Ishikawa (cell line): ENCODE results near the gene PPP1R3C.

Experiments
- CEBPB ChIP-seq: IDR thresholded peaks from 2 replicates; pipeline ENCODE4 v1.6.1; 2012
- CREB1 ChIP-seq: IDR thresholded peaks from 2 replicates; pipeline ENCODE4 v1.6.1; 2012; ENCODE audit warnings: low read depth
- EGR1 ChIP-seq: IDR thresholded peaks from 2 replicates; pipeline ENCODE4 v1.6.1; 2012
- TCF12 ChIP-seq: IDR thresholded peaks from 2 replicates; pipeline ENCODE4 v1.6.1; 2012; ENCODE audit warnings: low read depth
- TEAD4 ChIP-seq: IDR thresholded peaks from 2 replicates; pipeline ENCODE4 v1.6.1; 2012
- USF1 ChIP-seq: IDR thresholded peaks from 2 replicates; pipeline ENCODE4 v1.6.1; 2012
- ZBTB7A ChIP-seq: IDR thresholded peaks from 2 replicates; pipeline ENCODE4 v1.6.1; 2012; ENCODE audit warnings: low read depth
- TF ChIP-seq, protein P1 (sequence below): IDR thresholded peaks from 2 replicates; pipeline ENCODE4 v1.6.1; 2012; ENCODE audit warnings: low read depth, mild to moderate bottlenecking

DNA sequence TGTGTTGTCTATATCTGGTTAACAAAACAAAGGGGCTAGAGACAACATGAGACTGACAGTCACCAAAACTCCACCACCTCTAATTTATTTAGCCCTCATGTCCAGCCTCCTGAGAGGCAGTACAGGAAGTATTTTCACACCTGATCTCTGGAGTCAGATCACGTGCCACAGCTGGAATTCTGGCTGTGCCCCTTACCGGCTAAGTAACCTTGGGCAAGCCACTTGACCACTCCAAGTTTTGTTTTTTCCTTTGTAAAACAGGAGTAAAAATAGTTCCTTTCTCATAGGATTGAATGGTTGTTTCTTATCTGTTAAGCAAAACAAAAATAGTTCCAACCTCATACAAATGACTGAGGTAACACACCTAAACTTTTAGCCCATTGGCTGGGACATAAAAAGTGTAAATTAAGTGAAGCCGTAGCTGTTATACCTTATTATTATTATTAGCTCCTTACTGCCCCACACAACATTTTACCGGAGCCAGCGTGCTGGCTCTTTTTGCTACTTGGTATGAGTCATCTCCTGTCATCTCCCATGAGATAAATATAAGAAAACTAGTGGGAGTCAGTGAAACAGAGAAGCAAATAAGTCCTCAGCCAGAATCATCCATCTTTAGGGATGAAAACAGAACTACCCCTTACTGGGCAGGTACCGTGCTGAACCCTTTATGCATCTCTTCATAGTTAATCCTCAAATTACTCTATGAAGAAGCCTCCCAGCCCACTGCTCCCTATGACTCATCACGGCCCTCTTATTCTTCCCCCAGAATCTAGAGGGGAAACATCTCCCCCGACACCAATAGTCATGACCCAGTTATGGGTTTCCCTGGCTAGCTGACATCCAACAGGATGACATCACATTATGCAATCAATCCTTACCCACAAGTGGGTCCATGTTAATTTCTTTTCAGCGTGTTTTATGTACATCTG is 44.9 kb downstream of the PPP1R3C start:
- TF ChIP-seq USF1 (peak; percentile 54; the same call in 1 of the 2 replicates), ZBTB7A (no peak), CEBPB (no peak), TEAD4 (no peak), TCF12 (no peak), EGR1 (no peak), CREB1 (no peak)
- TF ChIP-seq, protein P1, sequence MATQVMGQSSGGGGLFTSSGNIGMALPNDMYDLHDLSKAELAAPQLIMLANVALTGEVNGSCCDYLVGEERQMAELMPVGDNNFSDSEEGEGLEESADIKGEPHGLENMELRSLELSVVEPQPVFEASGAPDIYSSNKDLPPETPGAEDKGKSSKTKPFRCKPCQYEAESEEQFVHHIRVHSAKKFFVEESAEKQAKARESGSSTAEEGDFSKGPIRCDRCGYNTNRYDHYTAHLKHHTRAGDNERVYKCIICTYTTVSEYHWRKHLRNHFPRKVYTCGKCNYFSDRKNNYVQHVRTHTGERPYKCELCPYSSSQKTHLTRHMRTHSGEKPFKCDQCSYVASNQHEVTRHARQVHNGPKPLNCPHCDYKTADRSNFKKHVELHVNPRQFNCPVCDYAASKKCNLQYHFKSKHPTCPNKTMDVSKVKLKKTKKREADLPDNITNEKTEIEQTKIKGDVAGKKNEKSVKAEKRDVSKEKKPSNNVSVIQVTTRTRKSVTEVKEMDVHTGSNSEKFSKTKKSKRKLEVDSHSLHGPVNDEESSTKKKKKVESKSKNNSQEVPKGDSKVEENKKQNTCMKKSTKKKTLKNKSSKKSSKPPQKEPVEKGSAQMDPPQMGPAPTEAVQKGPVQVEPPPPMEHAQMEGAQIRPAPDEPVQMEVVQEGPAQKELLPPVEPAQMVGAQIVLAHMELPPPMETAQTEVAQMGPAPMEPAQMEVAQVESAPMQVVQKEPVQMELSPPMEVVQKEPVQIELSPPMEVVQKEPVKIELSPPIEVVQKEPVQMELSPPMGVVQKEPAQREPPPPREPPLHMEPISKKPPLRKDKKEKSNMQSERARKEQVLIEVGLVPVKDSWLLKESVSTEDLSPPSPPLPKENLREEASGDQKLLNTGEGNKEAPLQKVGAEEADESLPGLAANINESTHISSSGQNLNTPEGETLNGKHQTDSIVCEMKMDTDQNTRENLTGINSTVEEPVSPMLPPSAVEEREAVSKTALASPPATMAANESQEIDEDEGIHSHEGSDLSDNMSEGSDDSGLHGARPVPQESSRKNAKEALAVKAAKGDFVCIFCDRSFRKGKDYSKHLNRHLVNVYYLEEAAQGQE, result no peak
